ENCODE measurements around the gene HS2ST1.

HS2ST1 gene

GRCh38 chr1:86938450-86938849, 24.0 kb downstream of the HS2ST1 start:
- no peak for TF ChIP-seq CTCF (IDR thresholded peaks at IDR 0.05; ENCODE audit: insufficient read depth, low read depth, low read length, missing control alignments)
- peak; percentile 10 for DNase-seq (ENCODE audit: low read depth)
- no peak overlapping the region for H3K4me3 ChIP-seq (ENCODE audit: low read length)

- no peak overlapping the region for H3K4me3 ChIP-seq (ENCODE audit: low read length)
- DNase-seq (ENCODE audit: low read depth), result no peak
- no peak for TF ChIP-seq CTCF (IDR thresholded peaks at IDR 0.05; ENCODE audit: insufficient read depth, low read depth, low read length, missing control alignments)
Measured at GRCh38 chr1:86938855-86939254, 24.4 kb downstream of the HS2ST1 start.

GRCh38 chr1:86939406-86939805, 25.0 kb downstream of the HS2ST1 start:
- no peak overlapping the region for H3K4me3 ChIP-seq (ENCODE audit: low read length)
- TF ChIP-seq CTCF (IDR thresholded peaks at IDR 0.05; ENCODE audit: insufficient read depth, low read depth, low read length, missing control alignments), result no peak
- no peak for DNase-seq (ENCODE audit: low read depth)

GRCh38 chr1:86940599-86940998, 26.2 kb downstream of the HS2ST1 start:
- H3K4me3 ChIP-seq (ENCODE audit: low read length), result no peak overlapping the region
- no peak for DNase-seq (ENCODE audit: low read depth)
- TF ChIP-seq CTCF (IDR thresholded peaks at IDR 0.05; ENCODE audit: insufficient read depth, low read depth, low read length, missing control alignments), result no peak

- DNase-seq (ENCODE audit: low read depth), result no peak
- TF ChIP-seq CTCF (IDR thresholded peaks at IDR 0.05; ENCODE audit: insufficient read depth, low read depth, low read length, missing control alignments), result no peak
- H3K4me3 ChIP-seq (ENCODE audit: low read length), result no peak overlapping the region
Measured at GRCh38 chr1:86942042-86942441, 27.6 kb downstream of the HS2ST1 start.

GRCh38 chr1:86942743-86943142, 28.3 kb downstream of the HS2ST1 start:
- no peak for TF ChIP-seq CTCF (IDR thresholded peaks at IDR 0.05; ENCODE audit: insufficient read depth, low read depth, low read length, missing control alignments)

GRCh38 chr1:86948212-86948611, 33.8 kb downstream of the HS2ST1 start:
- H3K4me3 ChIP-seq (ENCODE audit: low read length), result no peak overlapping the region
- no peak for TF ChIP-seq CTCF (IDR thresholded peaks at IDR 0.05; ENCODE audit: insufficient read depth, low read depth, low read length, missing control alignments)
- no peak for DNase-seq (ENCODE audit: low read depth)

More at GRCh38 chr1:86942743-86943142, 28.3 kb downstream of the HS2ST1 start:
- DNase-seq (ENCODE audit: low read depth), result no peak
- no peak overlapping the region for H3K4me3 ChIP-seq (ENCODE audit: low read length)
